Uterus (tissue), 4 donors: ENCODE results near the gene TROAP. TPM values are rescaled to one million over a fixed set of nuclear protein-coding genes. Genes with fewer than 3 reads are reported as not detected.
A peak's percentile ranks its signal among the peaks of the same experiment; 100 is the strongest.

Source experiments
- DNase-seq, 2 donors: peaks; one replicate each; pipeline ENCODE4 v3.0.0-alpha.2; 2019 to 2020
- H3K27ac ChIP-seq, 2 donors: fragments of 200-600 bp; sonication (generic); 1 replicate in 1 of 2; 2 replicates in 1 of 2; pipeline ENCODE4 v1.5.1; 2016 to 2018
- H3K27me3 ChIP-seq, 2 donors: fragments of 200-600 bp; sonication (generic); one replicate each; pipeline ENCODE4 v1.5.1; 2018 to 2019; ENCODE audit warnings: control low read depth in 1 of 2
- H3K36me3 ChIP-seq, 2 donors: fragments of 200-600 bp; sonication (generic); one replicate each; pipeline ENCODE4 v1.5.1; 2019; ENCODE audit warnings: control low read depth in 1 of 2
- H3K4me1 ChIP-seq, 2 donors: fragments of 200-600 bp; sonication (generic); one replicate each; pipeline ENCODE4 v1.5.1; 2018 to 2019; ENCODE audit warnings: control low read depth in 1 of 2
- H3K4me3 ChIP-seq, 2 donors: fragments of 200-600 bp; sonication (generic); 1 replicate in 1 of 2; 2 replicates in 1 of 2; pipeline ENCODE4 v1.5.1; 2018 to 2019; ENCODE audit warnings: mild to moderate bottlenecking in 1 of 2
- H3K9me3 ChIP-seq, 2 donors: fragments of 200-600 bp; sonication (generic); one replicate each; pipeline ENCODE4 v1.5.1; 2019; ENCODE audit warnings: control low read depth in 1 of 2
- CTCF ChIP-seq, 4 experiments: fragments of 200-600 bp in 2 of 4; fragments of 450-650 bp in 2 of 4; sonication (generic) in 2 of 4; IDR thresholded peaks; one replicate each; pipeline ENCODE4 v1.5.1; 2016 to 2019; ENCODE audit warnings: antibody characterized with exemption in 4 of 4, mild to moderate bottlenecking in 2 of 4, moderate library complexity in 1 of 4
- POLR2A ChIP-seq, 2 donors: fragments of 450-650 bp; IDR thresholded peaks; one replicate each; pipeline ENCODE4 v1.6.1; 2016; ENCODE audit warnings: antibody characterized with exemption in 2 of 2, mild to moderate bottlenecking in 1 of 2, moderate library complexity in 1 of 2
- intact Hi-C: fragments of 100-400 bp; cut with DNase I; formaldehyde crosslinking; loops from one replicate; pipeline ENCODE4 v1.15.1; 2023; ENCODE audit warnings: low total_unique reads
- total RNA-seq, 4 donors: library from RNA; depleted of rRNA in 3 of 4; stranded (reverse); fragments of >200 nt in 3 of 4; gene quantifications; one replicate each; pipeline versions ENCODE4 v1.1.0 to v1.2.4, GENCODE V29; 2014 to 2023
- donor health status: DM: yes; HTN: yes; CAD: no.

The TROAP gene
- total RNA-seq, 4 donors from 2014 or later: 1.8 to 10.2 TPM; not detected in 2

GRCh38 chr12:49322367-49322707 is 718 bp upstream of the TROAP start:
- Histone ChIP-seq H3K27ac (peak overlapping the region; percentile 42 to 60), H3K36me3 (no peaks in the 10 kb centered on the region), H3K9me3 (no peaks in the 10 kb centered on the region), H3K4me3 (peak overlapping the region; percentile 46 to 65), H3K27me3 (no peaks in the 10 kb centered on the region), H3K4me1 (peaks cover 0 to 4% of the 10 kb centered on the region in 2 donors)
- no peak for DNase-seq
- no peak for TF ChIP-seq POLR2A (IDR thresholded peaks at IDR 0.05)
- no peak for TF ChIP-seq CTCF (IDR thresholded peaks at IDR 0.05)
- intact Hi-C loops: no loop called here

GRCh38 chr12:49323524-49324097 is 556 bp downstream of the TROAP start:
- no peak for TF ChIP-seq POLR2A (IDR thresholded peaks at IDR 0.05)
- TF ChIP-seq CTCF (IDR thresholded peaks at IDR 0.05): no peak
- no peak overlapping the region for H3K27ac ChIP-seq
- no peaks in the 10 kb centered on the region for H3K9me3 ChIP-seq
- intact Hi-C loops: no loop called here
- no peaks in the 10 kb centered on the region for H3K36me3 ChIP-seq
- DNase-seq: no peak
- H3K27me3 ChIP-seq: no peaks in the 10 kb centered on the region
- peaks cover 0 to 4% of the 10 kb centered on the region in 2 donors for H3K4me1 ChIP-seq
- H3K4me3 ChIP-seq: peak overlapping the region; percentile 46 to 65

GRCh38 chr12:49325606-49326005 is 2.6 kb downstream of the TROAP start:
- Histone ChIP-seq H3K9me3 (no peaks in the 10 kb centered on the region), H3K4me1 (peaks cover 0 to 4% of the 10 kb centered on the region in 2 donors), H3K27me3 (no peaks in the 10 kb centered on the region), H3K27ac (no peak overlapping the region), H3K36me3 (no peaks in the 10 kb centered on the region), H3K4me3 (no peak overlapping the region)
- intact Hi-C loops: no loop called here
- TF ChIP-seq CTCF (IDR thresholded peaks at IDR 0.05) (no peak), POLR2A (IDR thresholded peaks at IDR 0.05) (no peak)
- DNase-seq: no peak

GRCh38 chr12:49327368-49327767 is 4.3 kb downstream of the TROAP start:
- peaks cover 0 to 4% of the 10 kb centered on the region in 2 donors for H3K4me1 ChIP-seq
- TF ChIP-seq CTCF (IDR thresholded peaks at IDR 0.05) (no peak), POLR2A (IDR thresholded peaks at IDR 0.05) (no peak)
- no peak overlapping the region for H3K27ac ChIP-seq
- DNase-seq: no peak
- H3K4me3 ChIP-seq: no peak overlapping the region
- H3K36me3 ChIP-seq: no peaks in the 10 kb centered on the region
- intact Hi-C loops: no loop called here
- no peaks in the 10 kb centered on the region for H3K9me3 ChIP-seq
- no peaks in the 10 kb centered on the region for H3K27me3 ChIP-seq

DNA sequence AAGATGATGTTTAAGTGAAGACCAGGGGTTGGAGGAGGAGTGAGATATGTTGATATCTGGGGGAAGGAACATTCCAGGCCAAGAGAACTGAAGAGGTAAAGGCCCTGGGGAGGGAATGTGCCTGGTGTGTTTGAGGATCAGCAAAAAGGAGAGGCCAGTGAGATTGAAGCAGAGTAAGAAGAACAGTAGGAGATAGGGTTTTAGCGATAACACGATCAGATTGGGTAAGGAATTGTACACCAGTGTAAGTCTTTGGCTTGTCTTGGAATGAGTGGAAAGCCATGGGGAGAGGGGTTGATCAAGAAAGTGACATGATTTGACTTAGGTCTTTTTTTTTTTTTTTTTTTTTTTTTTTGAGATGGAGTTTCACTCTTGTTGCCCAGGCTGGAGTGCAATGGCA is 4.8 kb downstream of the TROAP start:
- peaks cover 0 to 4% of the 10 kb centered on the region in 2 donors for H3K4me1 ChIP-seq
- no peak for TF ChIP-seq CTCF (IDR thresholded peaks at IDR 0.05)
- TF ChIP-seq POLR2A (IDR thresholded peaks at IDR 0.05): no peak
- no peak for DNase-seq
- no peaks in the 10 kb centered on the region for H3K27me3 ChIP-seq
- no peaks in the 10 kb centered on the region for H3K9me3 ChIP-seq
- H3K4me3 ChIP-seq: no peak overlapping the region
- no peaks in the 10 kb centered on the region for H3K36me3 ChIP-seq
- no peak overlapping the region for H3K27ac ChIP-seq
- intact Hi-C loops: no loop called here
